Measurements from ENCODE around the gene FOXC1.

DNA sequence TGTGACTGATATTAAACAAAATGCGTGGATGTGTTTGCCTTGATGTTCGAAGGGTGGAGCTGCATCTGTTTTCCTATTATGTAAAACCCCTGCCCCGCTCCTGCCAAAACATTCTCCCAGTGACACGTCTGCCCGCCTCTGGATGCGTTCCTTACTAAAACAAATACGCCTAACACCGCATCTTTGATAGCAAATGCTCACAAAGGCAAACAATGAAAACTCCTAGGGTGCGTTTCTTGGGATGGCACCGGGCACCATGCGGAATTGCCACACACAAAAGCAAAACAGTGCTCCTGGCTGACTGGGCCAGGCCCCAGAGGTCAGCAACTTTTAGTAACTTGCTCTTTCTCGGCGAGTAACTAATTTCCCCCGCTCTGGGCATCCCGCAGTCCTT, 9.0 kb upstream of the FOXC1 start:
- TF ChIP-seq CUX1 (IDR thresholded peaks at IDR 0.05; ENCODE audit: insufficient replicate concordance, low read depth, low read length) (no peak), ZSCAN29 (IDR thresholded peaks at IDR 0.05) (no peak), SUPT20H (IDR thresholded peaks at IDR 0.05; ENCODE audit: borderline replicate concordance, control insufficient read depth, low read depth, low read length) (no peak), HDAC2 (IDR thresholded peaks at IDR 0.05) (no peak), POLR2A (IDR thresholded peaks at IDR 0.05; ENCODE audit: low read depth, low read length) (no peak), ZBTB40 (IDR thresholded peaks at IDR 0.05; ENCODE audit: borderline replicate concordance) (no peak), POLR2AphosphoS5 (IDR thresholded peaks at IDR 0.05; ENCODE audit: low read length) (no peak), SIN3A (IDR thresholded peaks at IDR 0.05; ENCODE audit: low read depth, low read length) (no peak)
- TF ChIP-seq, protein P1, sequence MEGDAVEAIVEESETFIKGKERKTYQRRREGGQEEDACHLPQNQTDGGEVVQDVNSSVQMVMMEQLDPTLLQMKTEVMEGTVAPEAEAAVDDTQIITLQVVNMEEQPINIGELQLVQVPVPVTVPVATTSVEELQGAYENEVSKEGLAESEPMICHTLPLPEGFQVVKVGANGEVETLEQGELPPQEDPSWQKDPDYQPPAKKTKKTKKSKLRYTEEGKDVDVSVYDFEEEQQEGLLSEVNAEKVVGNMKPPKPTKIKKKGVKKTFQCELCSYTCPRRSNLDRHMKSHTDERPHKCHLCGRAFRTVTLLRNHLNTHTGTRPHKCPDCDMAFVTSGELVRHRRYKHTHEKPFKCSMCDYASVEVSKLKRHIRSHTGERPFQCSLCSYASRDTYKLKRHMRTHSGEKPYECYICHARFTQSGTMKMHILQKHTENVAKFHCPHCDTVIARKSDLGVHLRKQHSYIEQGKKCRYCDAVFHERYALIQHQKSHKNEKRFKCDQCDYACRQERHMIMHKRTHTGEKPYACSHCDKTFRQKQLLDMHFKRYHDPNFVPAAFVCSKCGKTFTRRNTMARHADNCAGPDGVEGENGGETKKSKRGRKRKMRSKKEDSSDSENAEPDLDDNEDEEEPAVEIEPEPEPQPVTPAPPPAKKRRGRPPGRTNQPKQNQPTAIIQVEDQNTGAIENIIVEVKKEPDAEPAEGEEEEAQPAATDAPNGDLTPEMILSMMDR (IDR thresholded peaks at IDR 0.05 in 2 of 3, conservative IDR thresholded peaks at IDR 0.05 in 1 of 3; ENCODE audit: control insufficient read depth in 2 of 3, extremely low read depth in 1 of 3, insufficient read depth in 1 of 3, low read depth in 3 of 3, low read length in 3 of 3): no peak

Data from GM12878 (cell line).